ENCODE results near the gene TFIP11. TPM values are rescaled to one million over a fixed set of nuclear protein-coding genes. Genes with fewer than 3 reads are reported as not detected.

The TFIP11 gene
- total RNA-seq, 2 experiments from 2014 or later: 111 TPM

- no peak overlapping the region for H3K27ac ChIP-seq (ENCODE audit: low read depth in 1 of 2, low read length in 2 of 2)
- H3K27me3 Mint-ChIP-seq: no peaks in the 10 kb centered on the region
- intact Hi-C loops (cut with DNase I, micrococcal nuclease): no loop called here
- H3K4me1 ChIP-seq (ENCODE audit: insufficient read depth, low read length): peaks cover 22% of the 10 kb centered on the region
- CTCF ChIA-PET: no interaction called here
- POLR2A ChIA-PET: interaction anchor here (1.4 to 3.7 kb wide), 2 partner anchors 13 to 31 kb away, joined by 4 to 54 read pairs; partner anchors contain the start of genes HPS4 and SRRD
- H3K27me3 ChIP-seq (ENCODE audit: control insufficient read depth in 1 of 2, insufficient read depth in 2 of 2, low read length in 2 of 2): no peaks in the 10 kb centered on the region
- no peaks in the 10 kb centered on the region for H3K9me3 Mint-ChIP-seq
- no peak for TF ChIP-seq CTCF (IDR thresholded peaks at IDR 0.05)
- no peak overlapping the region for H3K4me3 ChIP-seq (ENCODE audit: low read length)
- ATAC-seq (ENCODE audit: poor library complexity) (no peak), DNase-seq (no peak)
- peak overlapping the region; percentile 98 for H3K4me3 Mint-ChIP-seq
- H3K36me3 ChIP-seq (ENCODE audit: insufficient read depth, low read length): peaks cover 9% of the 10 kb centered on the region
- peak overlapping the region; percentile 8 for H3K27ac Mint-ChIP-seq
- H3K4me1 Mint-ChIP-seq (ENCODE audit: low read depth): peaks cover 39% of the 10 kb centered on the region
- peaks cover 33% of the 10 kb centered on the region for H3K36me3 Mint-ChIP-seq (ENCODE audit: low read depth)
- H3K9me3 ChIP-seq (ENCODE audit: control insufficient read depth in 1 of 2, insufficient read depth in 1 of 2, low read length in 2 of 2): no peaks in the 10 kb centered on the region
These were observed 2.3 kb upstream of the TFIP11 start for GRCh38 chr22:26514419-26515161.

DNA sequence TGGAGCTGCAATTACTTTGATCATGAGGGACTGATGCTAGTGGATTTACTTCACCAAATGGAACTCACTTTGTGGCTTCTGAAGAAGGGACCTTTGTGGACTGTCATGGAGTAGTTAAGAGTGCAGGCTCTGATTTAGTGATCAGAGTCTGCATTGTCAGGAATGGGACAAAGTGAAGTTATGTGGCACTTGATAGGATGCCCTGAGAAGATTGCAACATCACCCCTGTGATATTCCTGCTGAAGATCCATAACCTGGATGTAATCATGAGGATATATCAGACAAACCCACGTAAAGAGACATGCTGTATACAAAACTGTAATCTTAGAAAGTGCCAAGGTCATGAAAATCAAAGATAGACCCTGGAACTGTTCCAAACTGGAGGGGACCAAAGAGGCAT, 1.6 kb upstream of the TFIP11 start:
- no peak for DNase-seq
- Histone ChIP-seq H3K36me3 (ENCODE audit: insufficient read depth, low read length) (peaks cover 16% of the 10 kb centered on the region), H3K4me3 (ENCODE audit: low read length) (no peak overlapping the region), H3K4me1 (ENCODE audit: insufficient read depth, low read length) (peaks cover 22% of the 10 kb centered on the region), H3K27me3 (ENCODE audit: control insufficient read depth in 1 of 2, insufficient read depth in 2 of 2, low read length in 2 of 2) (no peaks in the 10 kb centered on the region), H3K27ac (ENCODE audit: low read depth in 1 of 2, low read length in 2 of 2) (no peak overlapping the region), H3K9me3 (ENCODE audit: control insufficient read depth in 1 of 2, insufficient read depth in 1 of 2, low read length in 2 of 2) (no peaks in the 10 kb centered on the region)
- ChIA-PET CTCF (no interaction called here), POLR2A (interaction anchor here (0.9 to 3.7 kb wide), 2 partner anchors 16 to 30 kb away, joined by 3 to 54 read pairs; partner anchors contain the start of genes HPS4 and SRRD)
- H3K27ac Mint-ChIP-seq: peak overlapping the region; percentile 95
- ATAC-seq (ENCODE audit: poor library complexity): no peak
- no peaks in the 10 kb centered on the region for H3K27me3 Mint-ChIP-seq
- H3K4me1 Mint-ChIP-seq (ENCODE audit: low read depth): peaks cover 45% of the 10 kb centered on the region
- peaks cover 40% of the 10 kb centered on the region for H3K36me3 Mint-ChIP-seq (ENCODE audit: low read depth)
- intact Hi-C loops (cut with DNase I, micrococcal nuclease): loop anchor here in 1 of 2 experiments (2.0 kb wide), 1 partner anchor 159 kb away; no protein-coding TSS in a partner anchor
- TF ChIP-seq CTCF (IDR thresholded peaks at IDR 0.05): no peak
- peak overlapping the region; percentile 98 for H3K4me3 Mint-ChIP-seq
- no peaks in the 10 kb centered on the region for H3K9me3 Mint-ChIP-seq

DNA sequence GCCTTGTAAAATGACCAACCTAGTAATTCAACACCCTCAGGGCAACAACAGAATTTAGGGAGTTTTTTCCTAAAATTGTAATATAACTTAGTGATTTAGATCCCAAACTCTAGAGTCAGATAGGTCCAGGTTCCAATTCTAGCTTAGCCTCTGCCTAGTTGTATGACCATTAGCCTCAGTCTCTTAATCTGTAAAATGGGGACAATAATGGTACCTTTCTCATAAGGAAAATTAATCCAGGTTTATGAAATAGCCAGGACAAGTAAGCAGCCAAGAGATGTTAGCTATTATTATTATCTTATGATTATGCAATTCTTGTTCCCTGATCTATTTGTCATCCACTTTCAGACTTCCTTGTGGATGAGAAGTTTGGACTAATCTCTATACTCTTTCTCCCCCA, 4.1 kb downstream of the TFIP11 start:
- no peak for TF ChIP-seq CTCF (IDR thresholded peaks at IDR 0.05)
- Mint-ChIP-seq H3K27me3 (no peaks in the 10 kb centered on the region), H3K9me3 (no peaks in the 10 kb centered on the region), H3K27ac (no peak overlapping the region), H3K4me3 (no peak overlapping the region), H3K36me3 (ENCODE audit: low read depth) (peaks cover 87% of the 10 kb centered on the region), H3K4me1 (ENCODE audit: low read depth) (peaks cover 53% of the 10 kb centered on the region)
- Histone ChIP-seq H3K4me3 (ENCODE audit: low read length) (no peak overlapping the region), H3K27me3 (ENCODE audit: control insufficient read depth in 1 of 2, insufficient read depth in 2 of 2, low read length in 2 of 2) (no peaks in the 10 kb centered on the region), H3K4me1 (ENCODE audit: insufficient read depth, low read length) (peaks cover 32% of the 10 kb centered on the region), H3K27ac (ENCODE audit: low read depth in 1 of 2, low read length in 2 of 2) (no peak overlapping the region), H3K9me3 (ENCODE audit: control insufficient read depth in 1 of 2, insufficient read depth in 1 of 2, low read length in 2 of 2) (no peaks in the 10 kb centered on the region), H3K36me3 (ENCODE audit: insufficient read depth, low read length) (peaks cover 68% of the 10 kb centered on the region)
- no peak for ATAC-seq (ENCODE audit: poor library complexity)
- POLR2A ChIA-PET: interaction anchor here (1.7 kb wide), 1 partner anchor 24 kb away, joined by 12 read pairs; the partner anchor contains the start of genes HPS4 and SRRD
- CTCF ChIA-PET: no interaction called here
- intact Hi-C loops (cut with DNase I, micrococcal nuclease): no loop called here
- no peak for DNase-seq

All from CD4-positive, alpha-beta T cell (primary cell).